ENCODE data around the gene CROCC2. TPM values are rescaled to one million over a fixed set of nuclear protein-coding genes. Genes with fewer than 3 reads are reported as not detected.

Gene CROCC2
- total and polyA plus RNA-seq, 2 donors from 2014 or later, result 0.13 TPM; not detected in 1

- DNase-seq (peak in 2 of 5 donors; percentile 38 to 77), FAIRE-seq (no peak)
- TF ChIP-seq CTCF (IDR thresholded peaks at IDR 0.05; ENCODE audit: borderline replicate concordance, extremely low read depth, insufficient read depth), result no peak
- peak overlapping the region in 1 of 2 donors; percentile 66 for H3K27ac ChIP-seq (ENCODE audit: low read depth in 2 of 2, low read length in 2 of 2)
- intact Hi-C loops (cut with DNase I), result no loop called here
- no peak overlapping the region for H3K4me3 ChIP-seq (ENCODE audit: low read length in 3 of 3)
- H3K9ac ChIP-seq (ENCODE audit: low read length in 3 of 3), result no peak overlapping the region
- H3K9me3 ChIP-seq (ENCODE audit: control insufficient read depth in 2 of 3, insufficient read depth in 1 of 3, low read length in 3 of 3), result peaks cover 0 to 3% (median 0%) of the 10 kb centered on the region in 3 donors
- H3K36me3 ChIP-seq (ENCODE audit: control insufficient read depth in 2 of 3, insufficient read depth in 3 of 3, low read length in 3 of 3), result no peaks in the 10 kb centered on the region
- H3K27me3 ChIP-seq (ENCODE audit: control insufficient read depth, insufficient read depth, low read length), result no peaks in the 10 kb centered on the region
- peaks cover 0 to 28% (median 0%) of the 10 kb centered on the region in 3 donors for H3K4me1 ChIP-seq (ENCODE audit: control insufficient read depth in 2 of 3, insufficient read depth in 2 of 3, low read depth in 1 of 3, low read length in 3 of 3)
These were observed 84.7 kb downstream of the CROCC2 start for GRCh38 chr2:240990726-240991377.

GRCh38 chr2:240991378-240992263 is 85.5 kb downstream of the CROCC2 start:
- peaks cover 0 to 32% (median 0%) of the 10 kb centered on the region in 3 donors for H3K4me1 ChIP-seq (ENCODE audit: control insufficient read depth in 2 of 3, insufficient read depth in 2 of 3, low read depth in 1 of 3, low read length in 3 of 3)
- FAIRE-seq, result no peak
- no peak overlapping the region for H3K4me3 ChIP-seq (ENCODE audit: low read length in 3 of 3)

GRCh38 chr2:240992572-240993291 is 86.6 kb downstream of the CROCC2 start:
- Histone ChIP-seq H3K4me1 (ENCODE audit: control insufficient read depth in 2 of 3, insufficient read depth in 2 of 3, low read depth in 1 of 3, low read length in 3 of 3) (peaks cover 0 to 33% (median 4%) of the 10 kb centered on the region in 3 donors), H3K36me3 (ENCODE audit: control insufficient read depth in 2 of 3, insufficient read depth in 3 of 3, low read length in 3 of 3) (no peaks in the 10 kb centered on the region), H3K4me3 (ENCODE audit: low read length in 3 of 3) (no peak overlapping the region), H3K9me3 (ENCODE audit: control insufficient read depth in 2 of 3, insufficient read depth in 1 of 3, low read length in 3 of 3) (peaks cover 0 to 3% (median 0%) of the 10 kb centered on the region in 3 donors), H3K27ac (ENCODE audit: low read depth in 2 of 2, low read length in 2 of 2) (no peak overlapping the region), H3K9ac (ENCODE audit: low read length in 3 of 3) (no peak overlapping the region), H3K27me3 (ENCODE audit: control insufficient read depth, insufficient read depth, low read length) (no peaks in the 10 kb centered on the region)
- DNase-seq (peak in 2 of 5 donors; percentile 57 to 67), FAIRE-seq (no peak)
- intact Hi-C loops (cut with DNase I), result no loop called here
- TF ChIP-seq CTCF (IDR thresholded peaks at IDR 0.05; ENCODE audit: borderline replicate concordance, extremely low read depth, insufficient read depth), result no peak

More at GRCh38 chr2:240991378-240992263, 85.5 kb downstream of the CROCC2 start:
- peak; percentile 52 to 98 (median 65) for DNase-seq
- H3K9ac ChIP-seq (ENCODE audit: low read length in 3 of 3), result peak overlapping the region in 1 of 3 donors; percentile 46
- intact Hi-C loops (cut with DNase I), result no loop called here
- no peaks in the 10 kb centered on the region for H3K27me3 ChIP-seq (ENCODE audit: control insufficient read depth, insufficient read depth, low read length)
- no peak for TF ChIP-seq CTCF (IDR thresholded peaks at IDR 0.05; ENCODE audit: borderline replicate concordance, extremely low read depth, insufficient read depth)
- H3K36me3 ChIP-seq (ENCODE audit: control insufficient read depth in 2 of 3, insufficient read depth in 3 of 3, low read length in 3 of 3), result no peaks in the 10 kb centered on the region
- peaks cover 0 to 3% (median 0%) of the 10 kb centered on the region in 3 donors for H3K9me3 ChIP-seq (ENCODE audit: control insufficient read depth in 2 of 3, insufficient read depth in 1 of 3, low read length in 3 of 3)
- peak overlapping the region in 1 of 2 donors; percentile 66 for H3K27ac ChIP-seq (ENCODE audit: low read depth in 2 of 2, low read length in 2 of 2)
